Effector memory CD8-positive, alpha-beta T cell (primary cell): ENCODE data around the gene CAMKV.

Source experiments
- ATAC-seq: fragments of 150-1000 bp; cut with Tn5 transposase; replicated peaks from 2 replicates; pipeline ENCODE4 v1.10.0; 2021; ENCODE audit warnings: mild to moderate bottlenecking, moderate library complexity
- DNase-seq, 3 experiments: peaks; one replicate each; pipeline ENCODE4 v3.0.0; 2021
- H3K27ac Mint-ChIP-seq, 2 donors: one replicate each; pipeline ENCODE4 v1.8.0; 2022; ENCODE audit warnings: mild to moderate bottlenecking in 2 of 2, mixed read lengths in 2 of 2, moderate library complexity in 2 of 2
- H3K27me3 Mint-ChIP-seq, 2 donors: one replicate each; pipeline ENCODE4 v1.8.0; 2022; ENCODE audit warnings: mixed read lengths in 2 of 2
- H3K36me3 Mint-ChIP-seq: one replicate; pipeline ENCODE4 v1.8.0; 2022; ENCODE audit warnings: mild to moderate bottlenecking, moderate library complexity, mixed read lengths; ENCODE audit not compliant: insufficient read depth
- H3K4me1 Mint-ChIP-seq, 2 donors: one replicate each; pipeline ENCODE4 v1.8.0; 2022; ENCODE audit warnings: low read depth in 2 of 2, mixed read lengths in 2 of 2
- H3K4me3 Mint-ChIP-seq, 2 donors: one replicate each; pipeline ENCODE4 v1.8.0; 2022; ENCODE audit warnings: mild to moderate bottlenecking in 2 of 2, mixed read lengths in 2 of 2, moderate library complexity in 2 of 2
- H3K9me3 Mint-ChIP-seq, 2 donors: one replicate each; pipeline ENCODE4 v1.8.0; 2022; ENCODE audit warnings: mixed read lengths in 2 of 2

The CAMKV gene

GRCh38 chr3:49903451-49904424 is 34.0 kb upstream of the CAMKV start, which contains the start of gene MST1R:
Gene MST1R, minus strand, starts transcription at chr3:49903873. Its CDS starts 264 bp downstream, at chr3:49903609.
- Mint-ChIP-seq H3K4me1 (peaks cover 12 to 18% of the 10 kb centered on the region in 2 donors), H3K4me3 (peak within 1 kb of the TSS; percentile 83 to 84), H3K27ac (peak within 1 kb of the TSS; percentile 52 to 83), H3K9me3 (no peaks in the 10 kb centered on the region), H3K36me3 (no peaks in the 10 kb centered on the region), H3K27me3 (no peaks in the 10 kb centered on the region)
- ATAC-seq (peak; percentile 98), DNase-seq (peak; percentile 78 to 83 (median 82))

- Mint-ChIP-seq H3K9me3 (no peaks in the 10 kb centered on the region), H3K4me1 (peaks cover 12 to 18% of the 10 kb centered on the region in 2 donors), H3K27me3 (no peaks in the 10 kb centered on the region), H3K4me3 (no peak overlapping the region), H3K36me3 (no peaks in the 10 kb centered on the region), H3K27ac (no peak overlapping the region)
- ATAC-seq (no peak), DNase-seq (no peak)
These were observed 33.0 kb upstream of the CAMKV start for GRCh38 chr3:49902511-49903345.

GRCh38 chr3:49901366-49902339 is 31.9 kb upstream of the CAMKV start:
- H3K27me3 Mint-ChIP-seq: no peaks in the 10 kb centered on the region
- H3K9me3 Mint-ChIP-seq: no peaks in the 10 kb centered on the region
- DNase-seq (no peak), ATAC-seq (no peak)
- H3K27ac Mint-ChIP-seq: no peak overlapping the region
- no peak overlapping the region for H3K4me3 Mint-ChIP-seq
- H3K4me1 Mint-ChIP-seq: peaks cover 12 to 14% of the 10 kb centered on the region in 2 donors
- H3K36me3 Mint-ChIP-seq: no peaks in the 10 kb centered on the region

DNA sequence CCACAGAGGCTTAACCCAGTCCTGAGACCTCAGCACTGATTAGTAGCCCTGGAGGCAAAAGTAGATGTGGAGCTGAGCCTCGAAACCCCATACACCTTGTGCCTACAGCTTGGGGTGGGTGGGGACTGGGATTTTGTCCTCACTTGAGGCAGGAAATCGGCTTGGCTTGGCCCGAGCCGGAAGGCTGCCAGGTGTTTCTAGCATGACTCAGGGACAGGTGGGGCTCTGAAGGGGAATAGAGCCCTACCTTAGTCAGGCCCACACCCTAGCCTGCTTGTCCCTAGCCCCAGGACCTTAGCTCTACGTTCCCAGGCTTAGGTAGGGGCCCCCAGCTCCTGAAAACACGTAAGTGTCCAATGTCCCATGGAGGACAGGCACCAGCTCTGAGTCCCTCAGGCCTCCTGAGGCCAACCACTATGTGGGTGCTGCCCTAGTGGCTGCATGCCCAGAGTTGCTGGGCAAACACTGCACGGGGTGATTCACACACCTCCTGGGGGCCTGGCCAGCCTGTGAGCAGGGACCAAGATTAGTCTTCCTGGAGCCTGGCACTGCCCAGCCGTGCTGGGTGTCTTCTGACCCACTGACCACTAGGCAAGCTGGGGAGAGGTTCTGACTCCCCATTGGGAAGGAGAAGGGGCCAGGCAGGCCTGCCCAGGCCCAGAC is 30.9 kb upstream of the CAMKV start:
- no peak for ATAC-seq
- no peak overlapping the region for H3K4me3 Mint-ChIP-seq
- H3K36me3 Mint-ChIP-seq: no peaks in the 10 kb centered on the region
- peaks cover 4 to 8% of the 10 kb centered on the region in 2 donors for H3K4me1 Mint-ChIP-seq
- no peaks in the 10 kb centered on the region for H3K27me3 Mint-ChIP-seq
- no peak for DNase-seq
- no peak overlapping the region for H3K27ac Mint-ChIP-seq
- no peaks in the 10 kb centered on the region for H3K9me3 Mint-ChIP-seq

DNA sequence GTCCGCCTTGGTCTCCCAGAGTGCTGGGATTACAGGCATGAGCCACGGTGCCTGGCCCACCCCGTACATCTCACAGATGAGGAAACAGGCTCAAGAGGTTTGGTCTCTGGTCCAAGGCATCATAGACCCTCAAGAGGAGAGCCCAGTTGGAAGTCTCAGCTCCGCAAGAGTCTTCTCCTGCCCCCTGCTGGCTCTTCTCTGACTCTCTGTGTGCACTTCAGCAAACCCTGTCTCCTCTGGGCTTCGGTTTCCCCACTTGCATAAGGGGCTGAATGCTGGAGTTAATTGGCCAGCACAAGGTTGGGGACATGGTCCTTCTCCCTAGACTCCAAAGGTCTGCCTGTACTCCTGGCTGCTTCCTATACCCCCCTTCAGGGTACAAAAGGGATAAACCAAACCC is 30.1 kb upstream of the CAMKV start:
- no peaks in the 10 kb centered on the region for H3K27me3 Mint-ChIP-seq
- no peaks in the 10 kb centered on the region for H3K36me3 Mint-ChIP-seq
- H3K9me3 Mint-ChIP-seq: no peaks in the 10 kb centered on the region
- no peak for ATAC-seq
- DNase-seq: no peak
- H3K4me3 Mint-ChIP-seq: no peak overlapping the region
- peaks cover 4 to 7% of the 10 kb centered on the region in 2 donors for H3K4me1 Mint-ChIP-seq
- H3K27ac Mint-ChIP-seq: no peak overlapping the region

- Mint-ChIP-seq H3K9me3 (no peaks in the 10 kb centered on the region), H3K27me3 (no peaks in the 10 kb centered on the region), H3K36me3 (no peaks in the 10 kb centered on the region), H3K27ac (no peak overlapping the region), H3K4me3 (no peak overlapping the region), H3K4me1 (peaks cover 3% of the 10 kb centered on the region in 2 donors)
- no peak for ATAC-seq
- no peak for DNase-seq
These were observed 29.3 kb upstream of the CAMKV start for GRCh38 chr3:49898991-49899390.

- Mint-ChIP-seq H3K36me3 (no peaks in the 10 kb centered on the region), H3K27ac (no peak overlapping the region), H3K9me3 (no peaks in the 10 kb centered on the region), H3K4me3 (no peak overlapping the region), H3K27me3 (no peaks in the 10 kb centered on the region), H3K4me1 (no peaks in the 10 kb centered on the region)
- DNase-seq (no peak), ATAC-seq (no peak)
These were observed 26.6 kb upstream of the CAMKV start for GRCh38 chr3:49896345-49896744.

GRCh38 chr3:49895791-49896190 is 26.1 kb upstream of the CAMKV start:
- H3K27me3 Mint-ChIP-seq: no peaks in the 10 kb centered on the region
- no peak overlapping the region for H3K27ac Mint-ChIP-seq
- H3K36me3 Mint-ChIP-seq: no peaks in the 10 kb centered on the region
- no peaks in the 10 kb centered on the region for H3K4me1 Mint-ChIP-seq
- no peak overlapping the region for H3K4me3 Mint-ChIP-seq
- DNase-seq (no peak), ATAC-seq (no peak)
- no peaks in the 10 kb centered on the region for H3K9me3 Mint-ChIP-seq

- H3K4me1 Mint-ChIP-seq: no peaks in the 10 kb centered on the region
- no peak overlapping the region for H3K4me3 Mint-ChIP-seq
- H3K36me3 Mint-ChIP-seq: no peaks in the 10 kb centered on the region
These were observed 19.6 kb upstream of the CAMKV start for GRCh38 chr3:49889296-49889695.

DNA sequence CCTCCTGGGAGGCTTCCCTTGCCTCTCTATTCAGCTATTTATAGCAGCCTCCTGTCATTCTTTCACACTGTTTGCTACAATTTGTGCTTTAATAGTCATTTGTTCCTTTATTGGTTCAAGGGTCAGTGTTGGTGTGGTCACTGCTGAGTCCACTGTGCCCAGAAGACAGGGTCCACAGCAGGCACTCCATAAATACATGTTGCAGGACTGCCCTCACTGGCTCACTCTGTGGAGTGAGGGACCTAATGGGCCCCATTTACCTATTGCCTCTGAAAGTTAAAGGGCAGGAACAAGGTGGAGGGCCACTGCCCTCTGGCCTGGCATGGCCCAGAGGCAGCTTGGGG is 17.2 kb upstream of the CAMKV start:
- DNase-seq (no peak), ATAC-seq (no peak)
- Mint-ChIP-seq H3K4me1 (no peaks in the 10 kb centered on the region), H3K9me3 (no peaks in the 10 kb centered on the region), H3K36me3 (no peaks in the 10 kb centered on the region), H3K27me3 (peaks cover 3 to 4% of the 10 kb centered on the region in 2 donors), H3K27ac (no peak overlapping the region), H3K4me3 (no peak overlapping the region)

More at GRCh38 chr3:49889296-49889695, 19.6 kb upstream of the CAMKV start:
- Mint-ChIP-seq H3K9me3 (no peaks in the 10 kb centered on the region), H3K27me3 (no peaks in the 10 kb centered on the region), H3K27ac (no peak overlapping the region)
- DNase-seq (no peak), ATAC-seq (no peak)

DNA sequence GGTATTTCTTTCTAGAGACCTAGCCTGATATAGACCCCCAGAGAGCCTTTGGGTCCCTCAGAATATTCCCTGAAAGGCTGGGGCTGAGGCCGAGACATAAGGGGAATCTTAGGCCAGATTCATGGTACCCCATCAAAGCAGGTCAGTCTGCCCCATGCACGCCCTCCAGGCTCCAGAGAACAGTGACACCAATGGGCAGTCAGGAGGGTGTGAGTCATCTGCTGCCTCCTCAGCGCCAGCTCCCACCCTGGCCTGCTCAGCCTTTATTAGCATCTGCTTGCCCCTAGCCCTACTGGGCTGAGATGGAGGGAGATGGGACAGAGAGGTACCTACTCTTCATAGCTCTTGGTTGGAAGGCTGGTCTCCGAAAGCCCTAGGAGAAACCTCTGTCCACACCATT is 14.3 kb upstream of the CAMKV start:
- DNase-seq (no peak), ATAC-seq (no peak)
- H3K4me1 Mint-ChIP-seq: no peaks in the 10 kb centered on the region

GRCh38 chr3:49882166-49882565 is 12.5 kb upstream of the CAMKV start:
- ATAC-seq (no peak), DNase-seq (no peak)
- H3K27ac Mint-ChIP-seq: no peak overlapping the region
- H3K36me3 Mint-ChIP-seq: peaks cover 3% of the 10 kb centered on the region
- H3K9me3 Mint-ChIP-seq: no peaks in the 10 kb centered on the region
- H3K27me3 Mint-ChIP-seq: peaks cover 6 to 13% of the 10 kb centered on the region in 2 donors
- H3K4me1 Mint-ChIP-seq: no peaks in the 10 kb centered on the region
- no peak overlapping the region for H3K4me3 Mint-ChIP-seq

More for the DNA sequence above, 14.3 kb upstream of the CAMKV start:
- H3K27me3 Mint-ChIP-seq: peaks cover 6 to 13% of the 10 kb centered on the region in 2 donors
- peaks cover 3% of the 10 kb centered on the region for H3K36me3 Mint-ChIP-seq
- no peaks in the 10 kb centered on the region for H3K9me3 Mint-ChIP-seq
- no peak overlapping the region for H3K4me3 Mint-ChIP-seq
- no peak overlapping the region for H3K27ac Mint-ChIP-seq
